Adrenal gland (tissue), 12 donors: ENCODE data around the gene ATXN7L2. TPM values are rescaled to one million over a fixed set of nuclear protein-coding genes. Genes with fewer than 3 reads are reported as not detected.

Experiments
- DNase-seq, 7 donors: peaks; one replicate each; pipeline ENCODE4 v3.0.0-alpha.2; 2019 to 2020
- H3K27ac ChIP-seq, 5 donors: fragments of 200-600 bp; sonication (generic) in 4 of 5; 1 replicate in 3 of 5; 2 replicates in 2 of 5; pipeline versions ENCODE4 v1.5.1 to v1.8.0; 2016 to 2020; ENCODE audit warnings: mild to moderate bottlenecking in 1 of 5
- H3K27me3 ChIP-seq: fragments of 200-600 bp; 2 replicates; pipeline ENCODE4 v1.8.0; 2021
- H3K36me3 ChIP-seq, 2 donors: fragments of 200-600 bp; replicated peaks in 1 of 2; 1 replicate in 1 of 2; 2 replicates in 1 of 2; pipeline versions ENCODE4 v1.5.1 to v1.8.0; 2018 to 2022
- H3K4me1 ChIP-seq, 2 donors: fragments of 200-600 bp; replicated peaks in 1 of 2; 1 replicate in 1 of 2; 2 replicates in 1 of 2; pipeline versions ENCODE4 v1.5.1 to v1.8.0; 2018 to 2021
- H3K4me3 ChIP-seq, 4 donors: fragments of 200-600 bp; sonication (generic) in 3 of 4; one replicate each; pipeline ENCODE4 v1.5.1; 2016 to 2018
- H3K9me3 ChIP-seq, 3 donors: fragments of 200-600 bp; sonication (generic) in 1 of 3; replicated peaks in 1 of 3; 1 replicate in 2 of 3; 2 replicates in 1 of 3; pipeline versions ENCODE4 v1.5.1 to v1.8.0; 2016 to 2021
- POLR2A ChIP-seq, 2 donors: fragments of 450-650 bp; IDR thresholded peaks; one replicate each; pipeline ENCODE4 v1.6.1; 2017; ENCODE audit warnings: antibody characterized with exemption in 2 of 2, mild to moderate bottlenecking in 2 of 2, moderate library complexity in 1 of 2
- WGBS, 4 donors: extraction: QIAGEN DNeasy Blood & Tissue Kit in 2 of 4; methylation state at CpG; one replicate each; pipeline versions ENCODE4 v1.1.5 to v1.1.7; 2013 to 2017; 5-methylcytosine and 5-hydroxymethylcytosine counted together
- intact Hi-C, 2 donors: fragments of 100-400 bp; cut with DNase I; formaldehyde crosslinking; loops; one replicate each; pipeline versions ENCODE4 v1.14.1 to v1.15.0; 2022 to 2023
- polyA plus RNA-seq, 3 donors: library from polyadenylated mRNA; stranded (reverse); fragments of 200-250 nt in 2 of 3; fragments of 350-450 nt in 1 of 3; fragmentation: Illumina TruSeq in 1 of 3; extraction: RNeasy Lipid Tissue Mini Kit (QIAGEN cat#74804) in 1 of 3; gene quantifications; one replicate each; pipeline ENCODE4 v1.2.3, GENCODE V29; 2013 to 2014
- total RNA-seq, 9 donors: library from RNA; depleted of rRNA in 4 of 9; stranded (reverse); fragments of >200 nt in 4 of 9; fragments of 120-200 nt in 1 of 9; fragmentation: NEBNext Ultra II Directional in 1 of 9; extraction: Animal tissue kit (Norgen Biotek cat#: 25700) in 1 of 9; gene quantifications; one replicate each; pipeline versions ENCODE4 v1.1.0 to v1.2.4, GENCODE V29; 2013 to 2023
- TF ChIP-seq, protein P1 (sequence below), 6 experiments: fragments of 450-650 bp in 4 of 6; fragments of 200-600 bp in 2 of 6; sonication (generic) in 1 of 6; IDR thresholded peaks; 1 replicate in 5 of 6; 2 replicates in 1 of 6; pipeline versions ENCODE4 v1.5.1 to v1.8.0; 2016 to 2021; ENCODE audit warnings: antibody characterized with exemption in 6 of 6, mild to moderate bottlenecking in 2 of 6, moderate library complexity in 1 of 6
- donor health status: healthy with polysubstance abuse.
- donor health status: Bipolar disorder and iron deficiency.
- donor health status: DM: yes; HTN: yes; CAD: no.
- donor health status: DM: no; HTN: no; CAD: no.
- donor health status: DM: no; HTN: no; CAD: no.
- donor health status: DM: yes; HTN: yes; CAD: no.

The ATXN7L2 gene
- total and polyA plus RNA-seq, 12 donors: 3.1 to 109 (median 10.2) TPM

DNA sequence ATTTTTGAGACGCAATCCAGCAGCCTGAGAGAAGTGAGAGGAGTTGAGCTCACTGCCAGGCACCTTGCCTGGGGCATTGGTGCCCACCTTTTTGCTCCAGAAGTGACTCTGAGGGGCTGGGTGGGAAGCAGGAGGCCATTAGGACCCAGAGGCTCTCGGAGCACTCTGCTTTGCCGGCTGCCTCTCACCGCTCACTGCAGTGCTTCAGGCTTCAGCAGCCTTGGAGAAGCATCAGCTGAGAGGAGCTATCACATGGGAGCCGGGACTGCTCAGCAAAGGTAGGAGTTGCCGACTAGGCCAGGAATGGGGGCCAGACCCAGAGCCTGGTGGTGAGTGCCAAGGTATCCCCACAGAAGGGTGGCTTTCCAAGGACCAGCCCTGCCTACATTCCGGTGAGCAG is 56.0 kb downstream of the ATXN7L2 start, which contains the start of gene GPR61:
TSS of gene GPR61 (plus strand) at position 197 of the 400 bp plus-strand sequence. CDS start 3,151 bp downstream, outside the sequence.
- 39 to 71% (median 45%) methylated on average over 1 to 7 of the region's 7 CpGs for WGBS, 4 donors
- intact Hi-C loops: loop anchor here (5.0 to 10.0 kb wide), 5 partner anchors 88 to 445 kb away; partner anchors contain the start of genes AHCYL1 (in 1 of the 2) and PSMA5 (in 1 of the 2)
- H3K4me1 ChIP-seq: peaks cover 0 to 3% of the 10 kb centered on the region in 2 donors

DNA sequence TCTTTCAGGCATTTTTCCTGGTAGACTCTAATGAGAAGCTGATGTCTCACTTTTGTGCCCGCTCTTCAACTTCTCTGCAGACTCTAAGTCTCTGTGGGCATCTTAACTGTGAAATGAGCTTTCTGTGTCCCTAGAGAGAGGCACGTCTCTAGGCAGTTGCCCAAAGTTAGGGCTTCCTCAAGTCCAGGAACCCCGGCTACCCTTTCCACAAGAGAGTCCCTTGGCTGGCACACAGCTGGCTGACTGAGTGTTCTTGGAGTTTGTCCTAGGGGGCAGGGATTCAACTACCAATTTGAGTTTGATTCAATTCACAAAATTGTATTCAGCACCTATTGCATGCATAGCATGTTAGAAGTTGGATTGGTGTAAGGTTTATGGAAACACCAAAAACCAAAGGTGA is 57.4 kb downstream of the ATXN7L2 start:
- no peak overlapping the region for H3K4me3 ChIP-seq
- H3K27me3 ChIP-seq: no peaks in the 10 kb centered on the region
- intact Hi-C loops: loop anchor here (5.0 to 10.0 kb wide), 3 partner anchors 86 to 444 kb away; partner anchors contain the start of gene AHCYL1 (in 1 of the 2)
- no peak for TF ChIP-seq POLR2A (IDR thresholded peaks at IDR 0.05)
- TF ChIP-seq, protein P1, sequence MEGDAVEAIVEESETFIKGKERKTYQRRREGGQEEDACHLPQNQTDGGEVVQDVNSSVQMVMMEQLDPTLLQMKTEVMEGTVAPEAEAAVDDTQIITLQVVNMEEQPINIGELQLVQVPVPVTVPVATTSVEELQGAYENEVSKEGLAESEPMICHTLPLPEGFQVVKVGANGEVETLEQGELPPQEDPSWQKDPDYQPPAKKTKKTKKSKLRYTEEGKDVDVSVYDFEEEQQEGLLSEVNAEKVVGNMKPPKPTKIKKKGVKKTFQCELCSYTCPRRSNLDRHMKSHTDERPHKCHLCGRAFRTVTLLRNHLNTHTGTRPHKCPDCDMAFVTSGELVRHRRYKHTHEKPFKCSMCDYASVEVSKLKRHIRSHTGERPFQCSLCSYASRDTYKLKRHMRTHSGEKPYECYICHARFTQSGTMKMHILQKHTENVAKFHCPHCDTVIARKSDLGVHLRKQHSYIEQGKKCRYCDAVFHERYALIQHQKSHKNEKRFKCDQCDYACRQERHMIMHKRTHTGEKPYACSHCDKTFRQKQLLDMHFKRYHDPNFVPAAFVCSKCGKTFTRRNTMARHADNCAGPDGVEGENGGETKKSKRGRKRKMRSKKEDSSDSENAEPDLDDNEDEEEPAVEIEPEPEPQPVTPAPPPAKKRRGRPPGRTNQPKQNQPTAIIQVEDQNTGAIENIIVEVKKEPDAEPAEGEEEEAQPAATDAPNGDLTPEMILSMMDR (IDR thresholded peaks at IDR 0.05): no peak
- peaks cover 0 to 3% of the 10 kb centered on the region in 2 donors for H3K4me1 ChIP-seq
- DNase-seq: no peak
- no peak overlapping the region for H3K27ac ChIP-seq
- H3K36me3 ChIP-seq: no peaks in the 10 kb centered on the region
- no peaks in the 10 kb centered on the region for H3K9me3 ChIP-seq
- 82 to 94% (median 89%) methylated on average over 3 of the region's 3 CpGs for WGBS, 4 donors

More for the DNA sequence above, 56.0 kb downstream of the ATXN7L2 start, which contains the start of gene GPR61:
- Histone ChIP-seq H3K27ac (no peak within 1 kb of the TSS), H3K36me3 (no peaks in the 10 kb centered on the region), H3K4me3 (no peak within 1 kb of the TSS), H3K9me3 (no peaks in the 10 kb centered on the region), H3K27me3 (no peaks in the 10 kb centered on the region)
- no peak for TF ChIP-seq POLR2A (IDR thresholded peaks at IDR 0.05)
- TF ChIP-seq, protein P1 (IDR thresholded peaks at IDR 0.05): no peak
- DNase-seq: peak in 2 of 7 donors; percentile 42 to 74

Other genes starting within 250 kb of the ATXN7L2 start
- 1 to 10 TPM in 8 of 9 donors, under 1 TPM in 1; 0.89 to 9.1 (median 5.1) TPM for gene CELSR2, start 234.4 kb upstream of the ATXN7L2 start, total RNA-seq
- 1 to 10 TPM; 1.7 to 6.3 (median 1.8) TPM for gene CELSR2, start 234.4 kb upstream of the ATXN7L2 start, polyA plus RNA-seq
- 10 to 100 TPM in 1 of 9 donors, 1 to 10 TPM in 7, under 1 TPM in 1; 0.52 to 13.2 (median 2.6) TPM for gene PSRC1, start 200.8 kb upstream of the ATXN7L2 start, total RNA-seq
- gene PSRC1, start 200.8 kb upstream of the ATXN7L2 start, polyA plus RNA-seq: 1 to 10 TPM; 1.7 to 5.8 (median 2.4) TPM
- 10 to 100 TPM in 1 of 9 donors, under 1 TPM in 3, not detected in 5; 0.32 to 12.3 (median 0.51) TPM for gene MYBPHL, start 176.9 kb upstream of the ATXN7L2 start, total RNA-seq
- under 1 TPM in 2 of 3 donors, not detected in 1; 0.35 to 0.98 TPM for gene MYBPHL, start 176.9 kb upstream of the ATXN7L2 start, polyA plus RNA-seq
- gene SORT1, start 86.0 kb upstream of the ATXN7L2 start, total RNA-seq: 10 to 100 TPM; 20.1 to 56.8 (median 41.8) TPM
- gene SORT1, start 86.0 kb upstream of the ATXN7L2 start, polyA plus RNA-seq: 10 to 100 TPM; 13.4 to 14.6 (median 14.2) TPM
- 100 to 1,000 TPM in 2 of 9 donors, 10 to 100 TPM in 7; 22.8 to 187 (median 67.8) TPM for gene PSMA5, start 57.5 kb upstream of the ATXN7L2 start, total RNA-seq
- 100 to 1,000 TPM in 1 of 3 donors, 10 to 100 TPM in 2; 26.3 to 108 (median 40.1) TPM for gene PSMA5, start 57.5 kb upstream of the ATXN7L2 start, polyA plus RNA-seq
- gene SYPL2, start 17.4 kb upstream of the ATXN7L2 start, total RNA-seq: 10 to 100 TPM in 5 of 9 donors, 1 to 10 TPM in 4; 6.4 to 20.3 (median 13.6) TPM
- gene SYPL2, start 17.4 kb upstream of the ATXN7L2 start, polyA plus RNA-seq: 10 to 100 TPM in 1 of 3 donors, 1 to 10 TPM in 2; 5.8 to 23.6 (median 8.5) TPM
- 10 to 100 TPM in 6 of 9 donors, 1 to 10 TPM in 3; 8.4 to 21.2 (median 13.8) TPM for gene CYB561D1, start 10.2 kb downstream of the ATXN7L2 start, total RNA-seq
- gene CYB561D1, start 10.2 kb downstream of the ATXN7L2 start, polyA plus RNA-seq: 1 to 10 TPM; 4.4 to 9.5 (median 7.8) TPM
- gene AMIGO1, start 25.8 kb downstream of the ATXN7L2 start, total RNA-seq: 10 to 100 TPM; 17.2 to 27.9 (median 22.8) TPM
- gene AMIGO1, start 25.8 kb downstream of the ATXN7L2 start, polyA plus RNA-seq: 10 to 100 TPM in 1 of 3 donors, 1 to 10 TPM in 2; 3.8 to 20.7 (median 4.7) TPM
- 1 to 10 TPM in 2 of 9 donors, under 1 TPM in 5, not detected in 2; 0.11 to 4.9 (median 0.57) TPM for gene GPR61, start 56.0 kb downstream of the ATXN7L2 start, total RNA-seq
- 1 to 10 TPM in 1 of 3 donors, under 1 TPM in 2; 0.57 to 1.2 (median 0.88) TPM for gene GPR61, start 56.0 kb downstream of the ATXN7L2 start, polyA plus RNA-seq
- 10 to 100 TPM in 1 of 9 donors, 1 to 10 TPM in 8; 2.8 to 12.0 (median 5.8) TPM for gene GNAI3, start 64.7 kb downstream of the ATXN7L2 start, total RNA-seq
- gene GNAI3, start 64.7 kb downstream of the ATXN7L2 start, polyA plus RNA-seq: 1 to 10 TPM; 1.6 to 7.7 (median 2.2) TPM
- gene GNAT2, start 135.7 kb downstream of the ATXN7L2 start, total RNA-seq: under 1 TPM in 4 of 9 donors, not detected in 5; 0.22 to 0.95 (median 0.37) TPM
- gene GNAT2, start 135.7 kb downstream of the ATXN7L2 start, polyA plus RNA-seq: under 1 TPM in 1 of 3 donors, not detected in 2; 0.29 TPM
- gene AMPD2, start 135.9 kb downstream of the ATXN7L2 start, total RNA-seq: 100 to 1,000 TPM in 1 of 9 donors, 10 to 100 TPM in 8; 28.4 to 170 (median 71.5) TPM
- gene AMPD2, start 135.9 kb downstream of the ATXN7L2 start, polyA plus RNA-seq: 100 to 1,000 TPM in 1 of 3 donors, 10 to 100 TPM in 2; 32.3 to 130 (median 60.7) TPM
- gene GSTM4, start 172.2 kb downstream of the ATXN7L2 start, total RNA-seq: 10 to 100 TPM; 17.3 to 71.0 (median 31.9) TPM
- gene GSTM4, start 172.2 kb downstream of the ATXN7L2 start, polyA plus RNA-seq: 10 to 100 TPM; 20.7 to 57.5 (median 40.8) TPM
- gene GSTM2, start 184.2 kb downstream of the ATXN7L2 start, total RNA-seq: 100 to 1,000 TPM in 2 of 9 donors, 10 to 100 TPM in 7; 17.2 to 105 (median 59.5) TPM
- gene GSTM2, start 184.2 kb downstream of the ATXN7L2 start, polyA plus RNA-seq: 100 to 1,000 TPM in 2 of 3 donors, 10 to 100 TPM in 1; 37.3 to 495 (median 360) TPM
- gene GSTM1, start 203.9 kb downstream of the ATXN7L2 start, total RNA-seq: 100 to 1,000 TPM in 2 of 9 donors, under 1 TPM in 2, not detected in 5; 0.11 to 301 (median 75.1) TPM
- 100 to 1,000 TPM in 2 of 3 donors, not detected in 1; 114 to 242 TPM for gene GSTM1, start 203.9 kb downstream of the ATXN7L2 start, polyA plus RNA-seq
- gene GSTM5, start 228.3 kb downstream of the ATXN7L2 start, total RNA-seq: 1 to 10 TPM in 8 of 9 donors, under 1 TPM in 1; 0.48 to 5.5 (median 3.0) TPM
- 10 to 100 TPM in 1 of 3 donors, 1 to 10 TPM in 2; 1.6 to 10.5 (median 9.5) TPM for gene GSTM5, start 228.3 kb downstream of the ATXN7L2 start, polyA plus RNA-seq